Loucy (cell line): ENCODE results near the gene RPS5.
"Not testable (repeated sequence)": the region's sequence is repeated elsewhere in the genome, so short reads cannot be mapped to it uniquely, and the experiment has no call there.

Experiments used
- H2AFZ ChIP-seq: fragments of 200-600 bp; sonication (generic); 2 replicates; pipeline ENCODE4 v1.6.0; 2016; ENCODE audit warnings: antibody characterized with exemption, mild to moderate bottlenecking, low read length, moderate library complexity
- H3F3A ChIP-seq: fragments of 200-600 bp; 2 replicates; pipeline ENCODE4 v1.6.0; 2016; ENCODE audit warnings: antibody characterized with exemption, low read depth, mild to moderate bottlenecking
- H3K27me3 ChIP-seq: fragments of 200-600 bp; sonication (generic); 2 replicates; pipeline ENCODE4 v1.6.1; 2014; ENCODE audit warnings: low read length, mild to moderate bottlenecking; ENCODE audit not compliant: insufficient read depth, poor library complexity, severe bottlenecking
- H3K36me3 ChIP-seq: fragments of 200-600 bp; sonication (generic); 2 replicates; pipeline ENCODE4 v1.6.1; 2016; ENCODE audit warnings: low read length; ENCODE audit not compliant: insufficient read depth
- H3K4me1 ChIP-seq: fragments of 200-600 bp; sonication (generic); 2 replicates; pipeline ENCODE4 v1.5.1; 2014; ENCODE audit warnings: low read length, mild to moderate bottlenecking; ENCODE audit not compliant: insufficient read depth, poor library complexity, severe bottlenecking
- H3K4me2 ChIP-seq: fragments of 200-600 bp; sonication (generic); 2 replicates; pipeline ENCODE4 v1.6.0; 2014; ENCODE audit warnings: antibody characterized with exemption, low read length, low read depth, mild to moderate bottlenecking; ENCODE audit not compliant: poor library complexity, severe bottlenecking
- H3K4me3 ChIP-seq: fragments of 200-600 bp; sonication (generic); 2 replicates; pipeline ENCODE4 v1.5.1; 2014; ENCODE audit warnings: low read length, mild to moderate bottlenecking, mixed read lengths; ENCODE audit not compliant: poor library complexity, severe bottlenecking
- H3K79me2 ChIP-seq: fragments of 200-600 bp; sonication (generic); 2 replicates; pipeline ENCODE4 v1.6.1; 2014; ENCODE audit warnings: low read length; ENCODE audit not compliant: insufficient read depth
- H3K9ac ChIP-seq: fragments of 200-600 bp; sonication (generic); 2 replicates; pipeline ENCODE4 v1.6.0; 2014; ENCODE audit warnings: mild to moderate bottlenecking, low read depth, low read length, moderate library complexity; ENCODE audit not compliant: poor library complexity, severe bottlenecking
- H3K9me2 ChIP-seq: fragments of 200-600 bp; sonication (generic); replicated peaks from 2 replicates; pipeline ENCODE4 v1.6.1; 2016; ENCODE audit warnings: low read depth, low read length, mixed read lengths
- H3K9me3 ChIP-seq: fragments of 200-600 bp; sonication (generic); 2 replicates; pipeline ENCODE4 v1.6.1; 2014; ENCODE audit warnings: mild to moderate bottlenecking, antibody characterized with exemption, low read length, low read depth; ENCODE audit not compliant: insufficient read depth
- H4K20me1 ChIP-seq: fragments of 200-600 bp; sonication (generic); 2 replicates; pipeline ENCODE4 v1.6.0; 2014; ENCODE audit warnings: antibody characterized with exemption, low read length, mild to moderate bottlenecking; ENCODE audit not compliant: insufficient read depth, poor library complexity, severe bottlenecking
- EZH2phosphoT487 ChIP-seq: fragments of 200-600 bp; IDR thresholded peaks from 2 replicates; pipeline ENCODE4 v1.6.1; 2018; ENCODE audit warnings: antibody characterized with exemption, mild to moderate bottlenecking, moderate library complexity, borderline replicate concordance
- TF ChIP-seq, protein P1 (sequence below): fragments of 200-600 bp; sonication (generic); conservative IDR thresholded peaks from 2 replicates; pipeline ENCODE4 v1.5.1; 2014; ENCODE audit warnings: mild to moderate bottlenecking, antibody characterized with exemption, low read length

The RPS5 gene

GRCh38 chr19:58403920-58404478, 16.9 kb downstream of the RPS5 start:
- H4K20me1 ChIP-seq, H3F3A ChIP-seq, H3K79me2 ChIP-seq, H3K4me3 ChIP-seq, H3K9me2 ChIP-seq, H3K27me3 ChIP-seq, H3K9me3 ChIP-seq, H2AFZ ChIP-seq, H3K36me3 ChIP-seq, H3K9ac ChIP-seq: not testable (repeated sequence)
- H3K4me1 ChIP-seq, result peaks cover 24% of the 10 kb centered on the region
- peak overlapping the region; percentile 19 for H3K4me2 ChIP-seq
- TF ChIP-seq, protein P1, sequence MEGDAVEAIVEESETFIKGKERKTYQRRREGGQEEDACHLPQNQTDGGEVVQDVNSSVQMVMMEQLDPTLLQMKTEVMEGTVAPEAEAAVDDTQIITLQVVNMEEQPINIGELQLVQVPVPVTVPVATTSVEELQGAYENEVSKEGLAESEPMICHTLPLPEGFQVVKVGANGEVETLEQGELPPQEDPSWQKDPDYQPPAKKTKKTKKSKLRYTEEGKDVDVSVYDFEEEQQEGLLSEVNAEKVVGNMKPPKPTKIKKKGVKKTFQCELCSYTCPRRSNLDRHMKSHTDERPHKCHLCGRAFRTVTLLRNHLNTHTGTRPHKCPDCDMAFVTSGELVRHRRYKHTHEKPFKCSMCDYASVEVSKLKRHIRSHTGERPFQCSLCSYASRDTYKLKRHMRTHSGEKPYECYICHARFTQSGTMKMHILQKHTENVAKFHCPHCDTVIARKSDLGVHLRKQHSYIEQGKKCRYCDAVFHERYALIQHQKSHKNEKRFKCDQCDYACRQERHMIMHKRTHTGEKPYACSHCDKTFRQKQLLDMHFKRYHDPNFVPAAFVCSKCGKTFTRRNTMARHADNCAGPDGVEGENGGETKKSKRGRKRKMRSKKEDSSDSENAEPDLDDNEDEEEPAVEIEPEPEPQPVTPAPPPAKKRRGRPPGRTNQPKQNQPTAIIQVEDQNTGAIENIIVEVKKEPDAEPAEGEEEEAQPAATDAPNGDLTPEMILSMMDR, result peak; percentile 18; the same call in 1 of the 2 replicates

DNA sequence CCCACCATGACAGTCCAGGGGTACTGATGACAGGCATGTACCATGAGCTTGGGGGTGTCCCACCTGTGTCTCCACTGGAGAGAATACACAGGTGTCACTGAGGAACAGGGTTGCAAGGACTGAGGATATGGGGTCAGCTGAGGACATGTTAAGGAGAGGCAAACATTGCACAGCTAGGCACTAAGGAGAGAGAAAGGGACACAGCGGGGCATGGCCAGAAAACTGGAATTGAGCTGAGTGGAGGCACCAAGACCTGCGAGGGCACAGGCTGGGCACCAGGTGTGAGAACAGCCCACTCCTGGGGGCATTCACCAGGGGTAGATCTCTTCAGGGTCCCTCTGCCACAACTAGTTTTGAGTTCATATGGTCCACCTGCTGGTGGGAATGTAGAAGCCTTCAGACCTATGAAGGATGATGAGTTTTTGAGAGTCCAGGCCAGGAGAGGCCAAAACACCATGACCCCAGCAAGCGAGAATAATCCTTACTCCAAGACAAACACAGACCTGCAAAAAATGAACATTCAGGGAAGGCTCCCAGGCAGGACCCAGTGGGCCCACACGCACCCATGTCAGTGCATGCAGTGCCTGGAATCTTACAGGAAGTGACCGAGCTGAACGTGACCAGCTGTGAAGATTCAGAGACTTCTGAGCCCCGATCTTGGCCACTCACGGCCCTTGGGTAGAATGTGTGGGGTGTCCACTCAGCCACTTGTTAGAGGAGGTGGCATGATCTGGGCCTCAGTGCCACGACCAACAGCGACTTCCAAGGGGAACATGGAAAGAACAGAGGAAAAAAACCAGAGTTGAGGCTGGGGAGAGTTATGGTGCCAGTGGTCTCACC, 20.0 kb downstream of the RPS5 start:
- Histone ChIP-seq H3K9me3 (no peaks in the 10 kb centered on the region), H3K79me2 (peaks cover 18% of the 10 kb centered on the region; the same call in 1 of the 2 replicates), H3K4me1 (peaks cover 26% of the 10 kb centered on the region), H3K27me3 (no peaks in the 10 kb centered on the region), H3K4me3 (peak overlapping the region; percentile 86), H3K9me2 (no peaks in the 10 kb centered on the region), H3K4me2 (peak overlapping the region; percentile 83), H4K20me1 (no peaks in the 10 kb centered on the region), H3K9ac (peak overlapping the region; percentile 89), H2AFZ (no peak overlapping the region), H3F3A (peaks cover 6% of the 10 kb centered on the region; the same call in 1 of the 2 replicates), H3K36me3 (no peaks in the 10 kb centered on the region)
- no peak for TF ChIP-seq EZH2phosphoT487
- TF ChIP-seq, protein P1, result peak; percentile 51

GRCh38 chr19:58407658-58408151, 20.6 kb downstream of the RPS5 start:
- Histone ChIP-seq H3K4me3 (peak overlapping the region; percentile 86), H3K79me2 (peaks cover 18% of the 10 kb centered on the region; the same call in 1 of the 2 replicates)
- no peak for TF ChIP-seq EZH2phosphoT487
- TF ChIP-seq, protein P1, result no peak

More at GRCh38 chr19:58407658-58408151, 20.6 kb downstream of the RPS5 start:
- peaks cover 6% of the 10 kb centered on the region; the same call in 1 of the 2 replicates for H3F3A ChIP-seq
- H3K4me2 ChIP-seq, result peak overlapping the region; percentile 83
- H4K20me1 ChIP-seq, result no peaks in the 10 kb centered on the region
- no peaks in the 10 kb centered on the region for H3K27me3 ChIP-seq
- H3K9me3 ChIP-seq, result no peaks in the 10 kb centered on the region
- peak overlapping the region; percentile 92 for H2AFZ ChIP-seq
- no peaks in the 10 kb centered on the region for H3K9me2 ChIP-seq
- peaks cover 22% of the 10 kb centered on the region for H3K4me1 ChIP-seq
- H3K9ac ChIP-seq, result peak overlapping the region; percentile 89
- no peaks in the 10 kb centered on the region for H3K36me3 ChIP-seq
